ENCODE data around the gene TBKBP1.

Gene TBKBP1

GRCh38 chr17:47720196-47720595 is 26.2 kb downstream of the TBKBP1 start:
- Histone ChIP-seq H3K4me3 (ENCODE audit: insufficient read depth in 1 of 2, low read depth in 1 of 2, low read length in 2 of 2) (no peak overlapping the region), H3K18ac (ENCODE audit: low read depth in 1 of 2, low read length in 2 of 2) (no peak overlapping the region), H2AFZ (ENCODE audit: low read depth, low read length) (no peak overlapping the region), H4K8ac (ENCODE audit: low read length) (no peak overlapping the region), H3K27me3 (ENCODE audit: control insufficient read depth in 1 of 2, insufficient read depth in 1 of 2, low read length in 2 of 2) (peaks cover 51 to 89% of the 10 kb centered on the region in 2 experiments), H3K23ac (ENCODE audit: low read length in 2 of 2) (no peak overlapping the region), H3K4ac (ENCODE audit: low read depth in 1 of 2, low read length in 2 of 2) (no peak overlapping the region), H2BK120ac (ENCODE audit: low read depth, low read length) (no peak overlapping the region), H2AK5ac (ENCODE audit: low read length, severe bottlenecking) (no peak overlapping the region), H2BK15ac (ENCODE audit: low read depth, poor library complexity, severe bottlenecking) (no peak overlapping the region), H2BK5ac (ENCODE audit: low read depth, low read length, poor library complexity, severe bottlenecking) (no peak overlapping the region), H3K79me1 (replicated peaks; ENCODE audit: low read length, poor library complexity, severe bottlenecking) (no peaks in the 10 kb centered on the region), H3K36me3 (ENCODE audit: control insufficient read depth in 1 of 2, insufficient read depth in 2 of 2, low read depth in 1 of 2, low read length in 2 of 2) (no peaks in the 10 kb centered on the region), H3K9me3 (ENCODE audit: control insufficient read depth, low read length) (no peaks in the 10 kb centered on the region), H4K91ac (ENCODE audit: low read length) (no peak overlapping the region), H3K4me1 (ENCODE audit: control insufficient read depth, insufficient read depth, low read depth, low read length) (peaks cover 42% of the 10 kb centered on the region), H3K27ac (ENCODE audit: low read length, poor library complexity, severe bottlenecking) (no peak overlapping the region), H3K4me2 (ENCODE audit: low read length, poor library complexity, severe bottlenecking) (no peak overlapping the region), H3K9ac (ENCODE audit: low read length) (no peak overlapping the region), H3K14ac (ENCODE audit: low read length in 2 of 2) (no peak overlapping the region), H2BK12ac (ENCODE audit: low read length in 2 of 2) (peak overlapping the region in 1 of 2 experiments; percentile 13)
- DNase-seq: no peak
- 68% methylated on average over 10 of the region's 11 CpGs for WGBS

GRCh38 chr17:47720754-47721533 is 27.0 kb downstream of the TBKBP1 start:
- 26% methylated on average over 27 of the region's 36 CpGs for WGBS

GRCh38 chr17:47721725-47722124 is 27.8 kb downstream of the TBKBP1 start:
- WGBS: 82% methylated on average over 8 of the region's 8 CpGs
- Histone ChIP-seq H2AK5ac (ENCODE audit: low read length, severe bottlenecking) (no peak overlapping the region), H2BK12ac (ENCODE audit: low read length in 2 of 2) (peak overlapping the region in 1 of 2 experiments; percentile 37), H2BK5ac (ENCODE audit: low read depth, low read length, poor library complexity, severe bottlenecking) (no peak overlapping the region), H4K91ac (ENCODE audit: low read length) (no peak overlapping the region), H2BK15ac (ENCODE audit: low read depth, poor library complexity, severe bottlenecking) (no peak overlapping the region), H3K27ac (ENCODE audit: low read length, poor library complexity, severe bottlenecking) (no peak overlapping the region), H3K79me1 (replicated peaks; ENCODE audit: low read length, poor library complexity, severe bottlenecking) (no peaks in the 10 kb centered on the region), H3K27me3 (ENCODE audit: control insufficient read depth in 1 of 2, insufficient read depth in 1 of 2, low read length in 2 of 2) (peaks cover 52 to 89% of the 10 kb centered on the region in 2 experiments), H4K8ac (ENCODE audit: low read length) (no peak overlapping the region), H3K4me1 (ENCODE audit: control insufficient read depth, insufficient read depth, low read depth, low read length) (peaks cover 42% of the 10 kb centered on the region), H3K36me3 (ENCODE audit: control insufficient read depth in 1 of 2, insufficient read depth in 2 of 2, low read depth in 1 of 2, low read length in 2 of 2) (no peaks in the 10 kb centered on the region), H2AFZ (ENCODE audit: low read depth, low read length) (no peak overlapping the region), H3K14ac (ENCODE audit: low read length in 2 of 2) (no peak overlapping the region), H3K4me2 (ENCODE audit: low read length, poor library complexity, severe bottlenecking) (no peak overlapping the region), H3K4me3 (ENCODE audit: insufficient read depth in 1 of 2, low read depth in 1 of 2, low read length in 2 of 2) (no peak overlapping the region), H3K9me3 (ENCODE audit: control insufficient read depth, low read length) (no peaks in the 10 kb centered on the region), H3K23ac (ENCODE audit: low read length in 2 of 2) (no peak overlapping the region), H3K9ac (ENCODE audit: low read length) (no peak overlapping the region), H3K4ac (ENCODE audit: low read depth in 1 of 2, low read length in 2 of 2) (no peak overlapping the region), H2BK120ac (ENCODE audit: low read depth, low read length) (no peak overlapping the region), H3K18ac (ENCODE audit: low read depth in 1 of 2, low read length in 2 of 2) (no peak overlapping the region)
- DNase-seq: no peak

More at GRCh38 chr17:47720754-47721533, 27.0 kb downstream of the TBKBP1 start:
- no peak overlapping the region for H3K4ac ChIP-seq (ENCODE audit: low read depth in 1 of 2, low read length in 2 of 2)
- H3K9ac ChIP-seq (ENCODE audit: low read length): no peak overlapping the region
- H2BK12ac ChIP-seq (ENCODE audit: low read length in 2 of 2): no peak overlapping the region
- peaks cover 42% of the 10 kb centered on the region for H3K4me1 ChIP-seq (ENCODE audit: control insufficient read depth, insufficient read depth, low read depth, low read length)
- H2AFZ ChIP-seq (ENCODE audit: low read depth, low read length): no peak overlapping the region
- H2BK15ac ChIP-seq (ENCODE audit: low read depth, poor library complexity, severe bottlenecking): no peak overlapping the region
- no peaks in the 10 kb centered on the region for H3K9me3 ChIP-seq (ENCODE audit: control insufficient read depth, low read length)
- no peak overlapping the region for H4K8ac ChIP-seq (ENCODE audit: low read length)
- no peaks in the 10 kb centered on the region for H3K79me1 ChIP-seq (replicated peaks; ENCODE audit: low read length, poor library complexity, severe bottlenecking)
- no peak overlapping the region for H2BK5ac ChIP-seq (ENCODE audit: low read depth, low read length, poor library complexity, severe bottlenecking)
- no peak overlapping the region for H3K23ac ChIP-seq (ENCODE audit: low read length in 2 of 2)
- H3K36me3 ChIP-seq (ENCODE audit: control insufficient read depth in 1 of 2, insufficient read depth in 2 of 2, low read depth in 1 of 2, low read length in 2 of 2): no peaks in the 10 kb centered on the region
- H3K4me3 ChIP-seq (ENCODE audit: insufficient read depth in 1 of 2, low read depth in 1 of 2, low read length in 2 of 2): no peak overlapping the region
- no peak overlapping the region for H3K18ac ChIP-seq (ENCODE audit: low read depth in 1 of 2, low read length in 2 of 2)
- no peak overlapping the region for H2BK120ac ChIP-seq (ENCODE audit: low read depth, low read length)
- H4K91ac ChIP-seq (ENCODE audit: low read length): no peak overlapping the region
- DNase-seq: peak; percentile 65
- H3K27ac ChIP-seq (ENCODE audit: low read length, poor library complexity, severe bottlenecking): no peak overlapping the region
- no peak overlapping the region for H3K4me2 ChIP-seq (ENCODE audit: low read length, poor library complexity, severe bottlenecking)
- H3K27me3 ChIP-seq (ENCODE audit: control insufficient read depth in 1 of 2, insufficient read depth in 1 of 2, low read length in 2 of 2): peaks cover 52 to 88% of the 10 kb centered on the region in 2 experiments
- no peak overlapping the region for H2AK5ac ChIP-seq (ENCODE audit: low read length, severe bottlenecking)
- H3K14ac ChIP-seq (ENCODE audit: low read length in 2 of 2): peak overlapping the region in 1 of 2 experiments; percentile 11

- H3K36me3 ChIP-seq (ENCODE audit: control insufficient read depth in 1 of 2, insufficient read depth in 2 of 2, low read depth in 1 of 2, low read length in 2 of 2): no peaks in the 10 kb centered on the region
- H3K4me1 ChIP-seq (ENCODE audit: control insufficient read depth, insufficient read depth, low read depth, low read length): peaks cover 20% of the 10 kb centered on the region
- no peak overlapping the region for H3K18ac ChIP-seq (ENCODE audit: low read depth in 1 of 2, low read length in 2 of 2)
- no peaks in the 10 kb centered on the region for H3K79me1 ChIP-seq (replicated peaks; ENCODE audit: low read length, poor library complexity, severe bottlenecking)
- no peak overlapping the region for H2BK120ac ChIP-seq (ENCODE audit: low read depth, low read length)
- no peaks in the 10 kb centered on the region for H3K9me3 ChIP-seq (ENCODE audit: control insufficient read depth, low read length)
- H2AFZ ChIP-seq (ENCODE audit: low read depth, low read length): no peak overlapping the region
- no peak overlapping the region for H3K9ac ChIP-seq (ENCODE audit: low read length)
- WGBS: 50% methylated on average over 2 of the region's 2 CpGs
- H3K23ac ChIP-seq (ENCODE audit: low read length in 2 of 2): no peak overlapping the region
- no peak overlapping the region for H3K4ac ChIP-seq (ENCODE audit: low read depth in 1 of 2, low read length in 2 of 2)
- no peak overlapping the region for H4K8ac ChIP-seq (ENCODE audit: low read length)
- H3K4me3 ChIP-seq (ENCODE audit: insufficient read depth in 1 of 2, low read depth in 1 of 2, low read length in 2 of 2): no peak overlapping the region
- H3K4me2 ChIP-seq (ENCODE audit: low read length, poor library complexity, severe bottlenecking): no peak overlapping the region
- H2BK12ac ChIP-seq (ENCODE audit: low read length in 2 of 2): no peak overlapping the region
- H4K91ac ChIP-seq (ENCODE audit: low read length): no peak overlapping the region
- H2BK15ac ChIP-seq (ENCODE audit: low read depth, poor library complexity, severe bottlenecking): no peak overlapping the region
- H3K14ac ChIP-seq (ENCODE audit: low read length in 2 of 2): no peak overlapping the region
- DNase-seq: no peak
- no peak overlapping the region for H3K27ac ChIP-seq (ENCODE audit: low read length, poor library complexity, severe bottlenecking)
- peaks cover 77 to 84% of the 10 kb centered on the region in 2 experiments for H3K27me3 ChIP-seq (ENCODE audit: control insufficient read depth in 1 of 2, insufficient read depth in 1 of 2, low read length in 2 of 2)
- H2AK5ac ChIP-seq (ENCODE audit: low read length, severe bottlenecking): no peak overlapping the region
- H2BK5ac ChIP-seq (ENCODE audit: low read depth, low read length, poor library complexity, severe bottlenecking): no peak overlapping the region
Measured at GRCh38 chr17:47724705-47725104, 30.7 kb downstream of the TBKBP1 start.

Data from mesenchymal stem cell (in vitro differentiated cells and primary cell).